K562 (cell line): ENCODE data around the gene TRPM8. TPM values are rescaled to one million over a fixed set of nuclear protein-coding genes. Genes with fewer than 3 reads are reported as not detected.

Experiments
- CBX5 ChIP-seq: IDR thresholded peaks from 2 replicates; pipeline ENCODE4 v1.6.1; 2014; ENCODE audit warnings: low read depth, borderline replicate concordance
- CCAR2 ChIP-seq: fragments of 200-400 bp; formaldehyde crosslinking; IDR thresholded peaks from 2 replicates; pipeline ENCODE4 v1.6.1; 2017; ENCODE audit warnings: mild to moderate bottlenecking, low read depth, low read length
- EP300 ChIP-seq: IDR thresholded peaks from 2 replicates; pipeline ENCODE4 v1.6.1; 2012; ENCODE audit warnings: low read length, improper control_type of control experiment
- EZH2 ChIP-seq: IDR thresholded peaks from 2 replicates; pipeline ENCODE4 v1.6.1; 2012; ENCODE audit warnings: low read depth, mild to moderate bottlenecking, inconsistent platforms, low read length, borderline replicate concordance
- FOXA1 ChIP-seq: fragments of 450-650 bp; IDR thresholded peaks from 2 replicates; pipeline ENCODE4 v1.6.1; 2016; ENCODE audit warnings: mild to moderate bottlenecking, borderline replicate concordance
- GABPA ChIP-seq: fragments of 200-800 bp; sonication (Bioruptor generic); conservative IDR thresholded peaks from 2 replicates; pipeline ENCODE4 v1.6.1; 2016; ENCODE audit warnings: low read depth, missing genetic modification characterization, missing compliant biosample characterization
- GTF2F1 ChIP-seq: IDR thresholded peaks from 2 replicates; pipeline ENCODE4 v1.6.1; 2011; ENCODE audit warnings: low read depth, low read length, improper control_type of control experiment
- HLTF ChIP-seq: fragments of 450-650 bp; IDR thresholded peaks from 2 replicates; pipeline ENCODE4 v1.6.1; 2016
- MNT ChIP-seq, 2 experiments: fragments of 450-650 bp; conservative IDR thresholded peaks; 2 replicates each; pipeline ENCODE4 v1.6.1; 2017; ENCODE audit warnings: mild to moderate bottlenecking in 2 of 2, moderate library complexity in 2 of 2
- PHF20 ChIP-seq: fragments of 450-650 bp; IDR thresholded peaks from 2 replicates; pipeline ENCODE4 v1.6.1; 2018; ENCODE audit not compliant: partially characterized antibody
- POLR2A ChIP-seq: fragments of 450-650 bp; conservative IDR thresholded peaks from 2 replicates; pipeline ENCODE4 v1.6.1; 2016
- PPARD ChIP-seq: fragments of 250-450 bp; sonication (Bioruptor Pico); IDR thresholded peaks from 2 replicates; pipeline ENCODE4 v1.8.0; 2022; ENCODE audit warnings: inconsistent platforms, mild to moderate bottlenecking, moderate library complexity
- TEAD1 ChIP-seq, 2 experiments: fragments of 450-650 bp in 1 of 2; sonication (generic) in 1 of 2; formaldehyde crosslinking; IDR thresholded peaks; 2 replicates each; pipeline versions ENCODE4 v1.4.0 to v1.8.0; 2020 to 2022; ENCODE audit warnings: mild to moderate bottlenecking in 2 of 2, missing genetic modification reagents in 1 of 2
- ZNF766 ChIP-seq: fragments of 200-800 bp; sonication (Bioruptor generic); conservative IDR thresholded peaks from 2 replicates; pipeline ENCODE4 v1.6.1; 2016; ENCODE audit warnings: missing genetic modification characterization, missing compliant biosample characterization
- polyA plus RNA-seq, 8 experiments: library from polyadenylated mRNA; depleted of rRNA in 4 of 8; stranded (reverse) in 5 of 8; unstranded in 3 of 8; fragments of >200 nt; fragmentation: Nextera tagmentation in 2 of 8; fragmentation: Illumina TruSeq in 1 of 8; extraction: Ambion mirVana in 2 of 8; extraction: Trizol in 1 of 8; gene quantifications; 2 replicates each; pipeline versions ENCODE4 v1.2.1 to v1.2.3, GENCODE V29; 2011 to 2014; ENCODE audit warnings: inconsistent platforms in 1 of 8, missing spikeins in 1 of 8
- total RNA-seq, 7 experiments: library from RNA; depleted of rRNA in 6 of 7; stranded (reverse); fragments of >200 nt in 6 of 7; fragmentation: Illumina TruSeq in 2 of 7; extraction: Trizol in 2 of 7; gene quantifications; 2 replicates each; pipeline versions ENCODE4 v1.2.1 to v1.2.3, GENCODE V29; 2011 to 2021; ENCODE audit warnings: low replicate concordance in 1 of 7
- TF ChIP-seq, protein P1 (sequence below): fragments of 450-650 bp; formaldehyde crosslinking; IDR thresholded peaks from 2 replicates; pipeline ENCODE4 v1.4.0; 2020; ENCODE audit warnings: mild to moderate bottlenecking
- TF ChIP-seq, protein P2 (sequence below): fragments of 250-450 bp; sonication (Bioruptor Pico); IDR thresholded peaks from 2 replicates; pipeline ENCODE4 v1.4.0; 2020; ENCODE audit warnings: mild to moderate bottlenecking
- TF ChIP-seq, protein P3 (sequence below): fragments of 150-350 bp; IDR thresholded peaks from 2 replicates; pipeline ENCODE4 v1.6.1; 2014; ENCODE audit warnings: low read depth, mild to moderate bottlenecking, low read length, borderline replicate concordance
- TF ChIP-seq, protein P4 (sequence below), 2 experiments: fragments of 200-800 bp in 1 of 2; sonication (Bioruptor generic) in 1 of 2; sonication (generic) in 1 of 2; formaldehyde crosslinking in 1 of 2; IDR thresholded peaks in 1 of 2; conservative IDR thresholded peaks in 1 of 2; 2 replicates each; pipeline versions ENCODE4 v1.5.0 to v1.6.1; 2016 to 2020; ENCODE audit warnings: missing compliant biosample characterization in 1 of 2, missing genetic modification characterization in 1 of 2, missing genetic modification reagents in 1 of 2

Gene TRPM8
- total and polyA plus RNA-seq, 9 of the 15 experiments (the other 6 are each of a cell fraction or from before 2014, with no cell fraction given), result not detected

GRCh38 chr2:233867993-233868532, 49.1 kb upstream of the TRPM8 start, which contains the start of gene MSL3B (continued):
- TF ChIP-seq MNT (conservative IDR thresholded peaks at IDR 0.05) (peak in 1 of 2 experiments; percentile 44; a peak in 1 of 4 replicates), EP300 (no peak), ZNF766 (CRISPR knock-in tag) (peak; percentile 62), CCAR2 (no peak), CBX5 (no peak), GABPA (no peak), EZH2 (no peak), POLR2A (peak; percentile 77), GTF2F1 (no peak), FOXA1 (no peak), HLTF (no peak), TEAD1 (CRISPR knock-in tag; IDR thresholded peaks at IDR 0.05) (no peak), PHF20 (peak; percentile 80), PPARD (CRISPR knock-in tag) (no peak)
- TF ChIP-seq, protein P1, sequence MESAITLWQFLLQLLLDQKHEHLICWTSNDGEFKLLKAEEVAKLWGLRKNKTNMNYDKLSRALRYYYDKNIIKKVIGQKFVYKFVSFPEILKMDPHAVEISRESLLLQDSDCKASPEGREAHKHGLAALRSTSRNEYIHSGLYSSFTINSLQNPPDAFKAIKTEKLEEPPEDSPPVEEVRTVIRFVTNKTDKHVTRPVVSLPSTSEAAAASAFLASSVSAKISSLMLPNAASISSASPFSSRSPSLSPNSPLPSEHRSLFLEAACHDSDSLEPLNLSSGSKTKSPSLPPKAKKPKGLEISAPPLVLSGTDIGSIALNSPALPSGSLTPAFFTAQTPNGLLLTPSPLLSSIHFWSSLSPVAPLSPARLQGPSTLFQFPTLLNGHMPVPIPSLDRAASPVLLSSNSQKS (CRISPR knock-in tag), result no peak
- TF ChIP-seq, protein P2, sequence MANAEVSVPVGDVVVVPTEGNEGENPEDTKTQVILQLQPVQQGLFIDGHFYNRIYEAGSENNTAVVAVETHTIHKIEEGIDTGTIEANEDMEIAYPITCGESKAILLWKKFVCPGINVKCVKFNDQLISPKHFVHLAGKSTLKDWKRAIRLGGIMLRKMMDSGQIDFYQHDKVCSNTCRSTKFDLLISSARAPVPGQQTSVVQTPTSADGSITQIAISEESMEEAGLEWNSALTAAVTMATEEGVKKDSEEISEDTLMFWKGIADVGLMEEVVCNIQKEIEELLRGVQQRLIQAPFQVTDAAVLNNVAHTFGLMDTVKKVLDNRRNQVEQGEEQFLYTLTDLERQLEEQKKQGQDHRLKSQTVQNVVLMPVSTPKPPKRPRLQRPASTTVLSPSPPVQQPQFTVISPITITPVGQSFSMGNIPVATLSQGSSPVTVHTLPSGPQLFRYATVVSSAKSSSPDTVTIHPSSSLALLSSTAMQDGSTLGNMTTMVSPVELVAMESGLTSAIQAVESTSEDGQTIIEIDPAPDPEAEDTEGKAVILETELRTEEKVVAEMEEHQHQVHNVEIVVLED, result peak; percentile 90
- TF ChIP-seq, protein P3, sequence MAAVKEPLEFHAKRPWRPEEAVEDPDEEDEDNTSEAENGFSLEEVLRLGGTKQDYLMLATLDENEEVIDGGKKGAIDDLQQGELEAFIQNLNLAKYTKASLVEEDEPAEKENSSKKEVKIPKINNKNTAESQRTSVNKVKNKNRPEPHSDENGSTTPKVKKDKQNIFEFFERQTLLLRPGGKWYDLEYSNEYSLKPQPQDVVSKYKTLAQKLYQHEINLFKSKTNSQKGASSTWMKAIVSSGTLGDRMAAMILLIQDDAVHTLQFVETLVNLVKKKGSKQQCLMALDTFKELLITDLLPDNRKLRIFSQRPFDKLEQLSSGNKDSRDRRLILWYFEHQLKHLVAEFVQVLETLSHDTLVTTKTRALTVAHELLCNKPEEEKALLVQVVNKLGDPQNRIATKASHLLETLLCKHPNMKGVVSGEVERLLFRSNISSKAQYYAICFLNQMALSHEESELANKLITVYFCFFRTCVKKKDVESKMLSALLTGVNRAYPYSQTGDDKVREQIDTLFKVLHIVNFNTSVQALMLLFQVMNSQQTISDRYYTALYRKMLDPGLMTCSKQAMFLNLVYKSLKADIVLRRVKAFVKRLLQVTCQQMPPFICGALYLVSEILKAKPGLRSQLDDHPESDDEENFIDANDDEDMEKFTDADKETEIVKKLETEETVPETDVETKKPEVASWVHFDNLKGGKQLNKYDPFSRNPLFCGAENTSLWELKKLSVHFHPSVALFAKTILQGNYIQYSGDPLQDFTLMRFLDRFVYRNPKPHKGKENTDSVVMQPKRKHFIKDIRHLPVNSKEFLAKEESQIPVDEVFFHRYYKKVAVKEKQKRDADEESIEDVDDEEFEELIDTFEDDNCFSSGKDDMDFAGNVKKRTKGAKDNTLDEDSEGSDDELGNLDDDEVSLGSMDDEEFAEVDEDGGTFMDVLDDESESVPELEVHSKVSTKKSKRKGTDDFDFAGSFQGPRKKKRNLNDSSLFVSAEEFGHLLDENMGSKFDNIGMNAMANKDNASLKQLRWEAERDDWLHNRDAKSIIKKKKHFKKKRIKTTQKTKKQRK, result no peak
- TF ChIP-seq, protein P4, sequence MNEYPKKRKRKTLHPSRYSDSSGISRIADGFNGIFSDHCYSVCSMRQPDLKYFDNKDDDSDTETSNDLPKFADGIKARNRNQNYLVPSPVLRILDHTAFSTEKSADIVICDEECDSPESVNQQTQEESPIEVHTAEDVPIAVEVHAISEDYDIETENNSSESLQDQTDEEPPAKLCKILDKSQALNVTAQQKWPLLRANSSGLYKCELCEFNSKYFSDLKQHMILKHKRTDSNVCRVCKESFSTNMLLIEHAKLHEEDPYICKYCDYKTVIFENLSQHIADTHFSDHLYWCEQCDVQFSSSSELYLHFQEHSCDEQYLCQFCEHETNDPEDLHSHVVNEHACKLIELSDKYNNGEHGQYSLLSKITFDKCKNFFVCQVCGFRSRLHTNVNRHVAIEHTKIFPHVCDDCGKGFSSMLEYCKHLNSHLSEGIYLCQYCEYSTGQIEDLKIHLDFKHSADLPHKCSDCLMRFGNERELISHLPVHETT (CRISPR knock-in tag; conservative IDR thresholded peaks at IDR 0.05 in 1 of 2, IDR thresholded peaks at IDR 0.05 in 1 of 2), result no peak
